ENCODE results near the gene DDX41. TPM values are rescaled to one million over a fixed set of nuclear protein-coding genes. Genes with fewer than 3 reads are reported as not detected.

DDX41 gene
- total and polyA plus RNA-seq, 8 donors = 54.9 to 263 (median 82.0) TPM

DNA sequence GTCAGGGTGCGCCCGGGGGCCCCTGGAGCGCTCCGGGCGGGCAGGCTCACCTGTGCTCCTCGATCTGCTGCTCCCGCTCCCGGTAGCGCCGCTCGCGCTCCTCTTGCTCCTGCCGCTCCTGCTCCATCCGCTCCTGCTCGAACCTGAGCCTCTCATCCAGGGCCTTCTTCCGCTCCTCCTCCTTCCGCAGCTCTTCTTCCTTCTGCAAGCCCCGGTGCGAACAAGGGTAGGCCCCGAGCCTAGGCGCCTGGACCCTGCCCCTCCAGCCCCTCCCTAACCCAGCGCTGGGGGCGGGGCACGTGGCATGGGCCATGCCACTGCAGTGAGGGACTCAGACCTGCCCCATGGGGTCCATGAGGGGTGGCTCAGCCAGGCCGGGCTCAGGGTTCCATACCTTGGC, 49.9 kb downstream of the DDX41 start:
- intact Hi-C loops (cut with DNase I; ENCODE audit: low total_unique reads) = no loop called here
- H3K4me3 ChIP-seq = no peak overlapping the region
- H3K27ac ChIP-seq = no peak overlapping the region
- peaks cover 11 to 37% (median 32%) of the 10 kb centered on the region in 4 donors for H3K4me1 ChIP-seq
- no peak for TF ChIP-seq POLR2A (IDR thresholded peaks at IDR 0.05)
- no peak for TF ChIP-seq CTCF (IDR thresholded peaks at IDR 0.05)
- TF ChIP-seq POLR2AphosphoS5 (IDR thresholded peaks at IDR 0.05) = no peak
- TF ChIP-seq EP300 (IDR thresholded peaks at IDR 0.05) = no peak
- H3K27me3 ChIP-seq = peaks cover 0 to 1% (median 0%) of the 10 kb centered on the region in 3 donors
- DNase-seq = no peak
- WGBS, 5 donors = 91 to 96% (median 94%) methylated on average over 25 of the region's 25 CpGs
- peaks cover 22 to 61% (median 39%) of the 10 kb centered on the region in 4 donors for H3K36me3 ChIP-seq
- H3K9me3 ChIP-seq = no peaks in the 10 kb centered on the region

- no peak for TF ChIP-seq POLR2AphosphoS5 (IDR thresholded peaks at IDR 0.05)
- TF ChIP-seq EP300 (IDR thresholded peaks at IDR 0.05) = no peak
- intact Hi-C loops (cut with DNase I; ENCODE audit: low total_unique reads) = no loop called here
- H3K36me3 ChIP-seq = peaks cover 25 to 69% (median 45%) of the 10 kb centered on the region in 4 donors
- no peaks in the 10 kb centered on the region for H3K9me3 ChIP-seq
- H3K4me1 ChIP-seq = peaks cover 0 to 19% (median 14%) of the 10 kb centered on the region in 4 donors
- DNase-seq = no peak
- H3K27ac ChIP-seq = no peak overlapping the region
- H3K4me3 ChIP-seq = no peak overlapping the region
- 87 to 99% (median 98%) methylated on average over 11 of the region's 11 CpGs for WGBS, 5 donors
- no peaks in the 10 kb centered on the region for H3K27me3 ChIP-seq
These were observed 51.7 kb downstream of the DDX41 start for GRCh38 chr5:177465044-177465443.

DNA sequence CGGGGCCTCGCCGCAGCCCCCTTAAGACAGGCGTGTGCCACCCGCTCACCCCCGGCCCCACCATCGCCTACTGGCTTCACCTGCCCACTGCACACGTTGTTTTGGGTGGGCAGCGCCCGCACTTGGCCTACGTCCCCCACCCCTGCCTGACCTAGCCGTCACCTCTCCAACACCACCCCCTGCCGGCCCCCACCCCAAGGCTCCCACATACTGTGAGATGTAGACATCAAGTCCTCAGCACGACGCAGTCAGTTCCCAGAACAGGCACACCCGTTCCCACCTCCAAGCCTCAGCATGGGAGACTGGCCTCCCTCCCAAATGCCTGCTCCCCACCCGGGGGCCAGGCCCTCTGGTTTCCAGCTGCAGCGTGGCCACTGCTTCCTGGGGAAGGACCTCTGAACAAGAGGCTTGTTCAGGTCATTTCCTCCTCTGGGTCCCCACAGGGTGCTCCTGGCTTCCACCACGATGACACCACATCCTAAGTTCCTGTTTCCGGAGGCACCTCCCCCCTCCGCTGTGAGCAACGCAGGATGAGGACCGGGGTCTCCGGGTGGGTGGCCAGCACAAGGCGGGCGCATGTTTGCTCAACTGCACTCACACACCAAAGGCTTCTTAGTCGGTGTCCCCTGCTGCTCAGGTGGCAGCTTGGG, 54.6 kb downstream of the DDX41 start:
- Histone ChIP-seq H3K4me3 (no peak overlapping the region), H3K27me3 (no peaks in the 10 kb centered on the region), H3K9me3 (no peaks in the 10 kb centered on the region), H3K4me1 (peaks cover 0 to 16% (median 4%) of the 10 kb centered on the region in 4 donors), H3K36me3 (peaks cover 23 to 79% (median 54%) of the 10 kb centered on the region in 4 donors), H3K27ac (peak overlapping the region in 3 of 5 donors; percentile 51 to 64 (median 54))
- TF ChIP-seq POLR2AphosphoS5 (IDR thresholded peaks at IDR 0.05) = no peak
- TF ChIP-seq CTCF (IDR thresholded peaks at IDR 0.05) = no peak
- TF ChIP-seq EP300 (IDR thresholded peaks at IDR 0.05) = no peak
- no peak for TF ChIP-seq POLR2A (IDR thresholded peaks at IDR 0.05)
- peak in 1 of 2 donors; percentile 63 for DNase-seq
- 76 to 84% (median 80%) methylated on average over 27 of the region's 27 CpGs for WGBS, 5 donors
- intact Hi-C loops (cut with DNase I; ENCODE audit: low total_unique reads) = no loop called here

Other genes starting within 250 kb of the DDX41 start
- 10 to 100 TPM in 4 of 5 donors, 1 to 10 TPM in 1; 1.8 to 87.2 (median 12.3) TPM for gene RAB24, start 213.2 kb downstream of the DDX41 start, total RNA-seq
- 10 to 100 TPM; 31.5 to 65.3 (median 33.7) TPM for gene RAB24, start 213.2 kb downstream of the DDX41 start, polyA plus RNA-seq
- 100 to 1,000 TPM in 3 of 5 donors, 10 to 100 TPM in 2; 82.4 to 201 (median 127) TPM for gene PRELID1, start 213.2 kb downstream of the DDX41 start, total RNA-seq
- gene PRELID1, start 213.2 kb downstream of the DDX41 start, polyA plus RNA-seq = 100 to 1,000 TPM; 140 to 177 (median 171) TPM
- gene MXD3, start 205.1 kb downstream of the DDX41 start, total RNA-seq = 10 to 100 TPM in 4 of 5 donors, 1 to 10 TPM in 1; 6.8 to 86.9 (median 25.0) TPM
- gene MXD3, start 205.1 kb downstream of the DDX41 start, polyA plus RNA-seq = 10 to 100 TPM in 2 of 3 donors, 1 to 10 TPM in 1; 7.6 to 17.8 (median 15.0) TPM
- gene LMAN2, start 165.3 kb downstream of the DDX41 start, total RNA-seq = 100 to 1,000 TPM in 3 of 5 donors, 10 to 100 TPM in 2; 73.5 to 621 (median 187) TPM
- 100 to 1,000 TPM in 1 of 3 donors, 10 to 100 TPM in 2; 92.9 to 135 (median 98.0) TPM for gene LMAN2, start 165.3 kb downstream of the DDX41 start, polyA plus RNA-seq
- 100 to 1,000 TPM in 1 of 5 donors, 10 to 100 TPM in 1, 1 to 10 TPM in 2, not detected in 1; 4.2 to 100 (median 12.5) TPM for gene RGS14, start 159.0 kb downstream of the DDX41 start, total RNA-seq
- gene RGS14, start 159.0 kb downstream of the DDX41 start, polyA plus RNA-seq = 10 to 100 TPM; 19.0 to 34.3 (median 26.9) TPM
- gene SLC34A1, start 132.5 kb downstream of the DDX41 start, total RNA-seq = not detected
- under 1 TPM in 1 of 3 donors, not detected in 2; 0.10 TPM for gene SLC34A1, start 132.5 kb downstream of the DDX41 start, polyA plus RNA-seq
- gene PFN3, start 116.3 kb downstream of the DDX41 start, total RNA-seq = not detected
- gene PFN3, start 116.3 kb downstream of the DDX41 start, polyA plus RNA-seq = not detected
- gene F12, start 107.4 kb downstream of the DDX41 start, total RNA-seq = 10 to 100 TPM in 2 of 5 donors, not detected in 3; 52.4 to 68.3 TPM
- gene F12, start 107.4 kb downstream of the DDX41 start, polyA plus RNA-seq = 10 to 100 TPM in 1 of 3 donors, under 1 TPM in 1, not detected in 1; 0.50 to 13.6 TPM
- gene GRK6, start 90.3 kb downstream of the DDX41 start, total RNA-seq = 10 to 100 TPM in 4 of 5 donors, 1 to 10 TPM in 1; 1.8 to 91.2 (median 19.1) TPM
- gene GRK6, start 90.3 kb downstream of the DDX41 start, polyA plus RNA-seq = 10 to 100 TPM; 14.6 to 20.2 (median 16.2) TPM
- under 1 TPM in 1 of 5 donors, not detected in 4; 0.73 TPM for gene PRR7, start 70.1 kb downstream of the DDX41 start, total RNA-seq
- 1 to 10 TPM in 2 of 3 donors, under 1 TPM in 1; 0.61 to 3.7 (median 1.5) TPM for gene PRR7, start 70.1 kb downstream of the DDX41 start, polyA plus RNA-seq
- gene DBN1, start 43.3 kb downstream of the DDX41 start, total RNA-seq = 10 to 100 TPM; 15.2 to 78.1 (median 53.3) TPM
- gene DBN1, start 43.3 kb downstream of the DDX41 start, polyA plus RNA-seq = 10 to 100 TPM; 14.7 to 31.3 (median 22.7) TPM
- gene PDLIM7, start 19.4 kb downstream of the DDX41 start, total RNA-seq = 100 to 1,000 TPM in 2 of 5 donors, 10 to 100 TPM in 3; 14.6 to 126 (median 97.0) TPM
- 100 to 1,000 TPM in 1 of 3 donors, 10 to 100 TPM in 2; 43.5 to 142 (median 76.6) TPM for gene PDLIM7, start 19.4 kb downstream of the DDX41 start, polyA plus RNA-seq
- 10 to 100 TPM in 1 of 5 donors, 1 to 10 TPM in 2, under 1 TPM in 1, not detected in 1; 0.43 to 31.2 (median 3.9) TPM for gene DOK3, start 7.1 kb downstream of the DDX41 start, total RNA-seq
- gene DOK3, start 7.1 kb downstream of the DDX41 start, polyA plus RNA-seq = 1 to 10 TPM; 2.4 to 6.0 (median 4.9) TPM
- gene FAM193B, start 37.6 kb upstream of the DDX41 start, total RNA-seq = 100 to 1,000 TPM in 3 of 5 donors, 10 to 100 TPM in 2; 40.4 to 316 (median 143) TPM
- 100 to 1,000 TPM; 106 to 140 (median 136) TPM for gene FAM193B, start 37.6 kb upstream of the DDX41 start, polyA plus RNA-seq
- 100 to 1,000 TPM in 1 of 5 donors, 10 to 100 TPM in 3, 1 to 10 TPM in 1; 9.3 to 107 (median 85.3) TPM for gene TMED9, start 75.2 kb upstream of the DDX41 start, total RNA-seq
- 100 to 1,000 TPM in 1 of 3 donors, 10 to 100 TPM in 2; 39.9 to 115 (median 99.8) TPM for gene TMED9, start 75.2 kb upstream of the DDX41 start, polyA plus RNA-seq
- 10 to 100 TPM in 3 of 5 donors, 1 to 10 TPM in 2; 3.5 to 29.0 (median 11.6) TPM for gene B4GALT7, start 83.2 kb upstream of the DDX41 start, total RNA-seq
- gene B4GALT7, start 83.2 kb upstream of the DDX41 start, polyA plus RNA-seq = 10 to 100 TPM; 14.2 to 23.3 (median 22.6) TPM